DMS114 treated with DMSO at 0.1 percent for 48 hours (cell line): Measurements from ENCODE around the gene SFXN2.

Experiments used
- DNase-seq: peaks from one replicate; lab custom pipeline; 2025; ENCODE audit not compliant: unreplicated experiment; lab: John Stamatoyannopoulos, UW

The SFXN2 gene

GRCh38 chr10:102775201-102775934 lies 60.9 kb downstream of the SFXN2 start:
- DNase-seq, result no peak

GRCh38 chr10:102775935-102776669 lies 61.7 kb downstream of the SFXN2 start:
- no peak for DNase-seq

- no peak for DNase-seq
Measured at GRCh38 chr10:102776779-102777456, 62.5 kb downstream of the SFXN2 start.

GRCh38 chr10:102777711-102778453 lies 63.4 kb downstream of the SFXN2 start:
- no peak for DNase-seq

GRCh38 chr10:102778781-102779180 lies 64.3 kb downstream of the SFXN2 start:
- DNase-seq, result no peak

- DNase-seq, result no peak
Measured at GRCh38 chr10:102779680-102780526, 65.5 kb downstream of the SFXN2 start.

- no peak for DNase-seq
Measured at GRCh38 chr10:102780527-102780808, 66.0 kb downstream of the SFXN2 start.

GRCh38 chr10:102781090-102781920 lies 66.9 kb downstream of the SFXN2 start:
- no peak for DNase-seq

- no peak for DNase-seq
Measured at GRCh38 chr10:102781921-102782557, 67.6 kb downstream of the SFXN2 start.

- DNase-seq, result no peak
Measured at GRCh38 chr10:102782673-102783551, 68.5 kb downstream of the SFXN2 start.

GRCh38 chr10:102783568-102783967 lies 69.1 kb downstream of the SFXN2 start:
- no peak for DNase-seq

GRCh38 chr10:102785818-102786217 lies 71.4 kb downstream of the SFXN2 start:
- no peak for DNase-seq

- no peak for DNase-seq
Measured at GRCh38 chr10:102791754-102792395, 77.4 kb downstream of the SFXN2 start.
